ENCODE measurements around the gene CIAO2A. TPM values are rescaled to one million over a fixed set of nuclear protein-coding genes. Genes with fewer than 3 reads are reported as not detected.

Gene CIAO2A
- total and polyA plus RNA-seq, 4 donors: 23.2 to 81.9 (median 25.8) TPM

DNA sequence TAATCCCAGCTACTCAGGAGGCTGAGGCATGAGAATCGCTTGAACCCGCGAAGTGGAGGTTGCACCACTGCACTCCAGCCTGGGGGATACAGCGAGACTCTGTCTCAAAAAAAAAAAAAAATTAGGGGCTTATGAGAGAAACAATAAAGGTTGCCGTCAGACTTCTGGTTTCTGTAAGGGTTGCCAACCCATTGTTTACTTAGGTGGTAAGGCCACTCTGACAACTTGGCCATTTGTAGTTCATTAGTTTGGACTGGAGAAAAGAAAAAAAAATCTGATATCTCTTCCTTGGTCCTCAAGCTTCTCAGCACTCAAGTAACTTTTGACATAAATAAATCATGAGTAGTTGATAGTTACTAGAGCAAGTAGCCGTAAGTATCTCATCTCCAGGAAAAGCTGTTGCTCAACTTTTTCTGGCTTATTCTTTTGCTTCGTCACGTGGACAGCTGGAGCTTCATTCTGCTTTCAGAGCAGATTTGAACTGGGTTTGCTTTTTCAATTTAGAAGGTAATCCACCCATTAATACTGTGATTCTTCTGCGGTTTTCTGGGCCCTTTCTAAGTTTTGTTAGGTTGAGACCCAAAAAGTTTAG, 11.6 kb upstream of the CIAO2A start:
- no peak overlapping the region for H3K4me3 ChIP-seq (ENCODE audit: low read length in 2 of 2)
- no peaks in the 10 kb centered on the region for H3K36me3 ChIP-seq (ENCODE audit: control insufficient read depth in 1 of 2, insufficient read depth in 2 of 2, low read length in 1 of 2)
- 78 to 80% methylated on average over 9 of the region's 9 CpGs for WGBS, 2 donors
- no peaks in the 10 kb centered on the region for H3K9me3 ChIP-seq (ENCODE audit: control insufficient read depth, low read length)
- no peak overlapping the region for H3K27ac ChIP-seq (ENCODE audit: low read depth in 1 of 2, low read length in 2 of 2)
- ATAC-seq (ENCODE audit: low FRiP score) (peak; percentile 77), DNase-seq (no peak)
- intact Hi-C loops (cut with DNase I): no loop called here
- H3K4me1 ChIP-seq (ENCODE audit: control insufficient read depth in 1 of 2, insufficient read depth in 2 of 2, low read length in 2 of 2): peaks cover 0 to 2% of the 10 kb centered on the region in 2 donors
- H3K27me3 ChIP-seq (ENCODE audit: control insufficient read depth in 1 of 2, insufficient read depth in 2 of 2, low read length in 1 of 2): no peaks in the 10 kb centered on the region

DNA sequence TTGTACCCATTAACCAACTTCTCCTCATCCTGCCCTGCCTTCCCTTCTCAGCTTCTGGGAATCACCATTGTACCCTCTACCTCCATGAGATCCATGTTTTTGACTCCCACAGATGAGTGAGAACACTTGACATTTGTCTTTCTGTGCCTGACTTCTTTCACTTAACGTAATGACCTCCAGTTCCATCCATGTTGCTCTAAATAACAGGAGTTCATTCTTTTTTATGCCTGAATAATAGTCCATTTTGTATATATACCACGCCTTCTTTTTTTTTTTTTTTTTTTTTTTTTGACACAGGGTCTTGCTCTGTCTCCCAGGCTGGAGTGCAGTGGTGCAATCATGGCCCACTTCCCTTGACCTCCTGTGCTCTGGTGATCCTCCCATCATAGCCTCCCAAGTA, 8.9 kb upstream of the CIAO2A start:
- ATAC-seq (ENCODE audit: low FRiP score) (no peak), DNase-seq (no peak)
- no peaks in the 10 kb centered on the region for H3K36me3 ChIP-seq (ENCODE audit: control insufficient read depth in 1 of 2, insufficient read depth in 2 of 2, low read length in 1 of 2)
- H3K27me3 ChIP-seq (ENCODE audit: control insufficient read depth in 1 of 2, insufficient read depth in 2 of 2, low read length in 1 of 2): no peaks in the 10 kb centered on the region
- 97 to 98% methylated on average over 2 of the region's 2 CpGs for WGBS, 2 donors
- no peak overlapping the region for H3K4me3 ChIP-seq (ENCODE audit: low read length in 2 of 2)
- intact Hi-C loops (cut with DNase I): no loop called here
- H3K4me1 ChIP-seq (ENCODE audit: control insufficient read depth in 1 of 2, insufficient read depth in 2 of 2, low read length in 2 of 2): no peaks in the 10 kb centered on the region
- no peak overlapping the region for H3K27ac ChIP-seq (ENCODE audit: low read depth in 1 of 2, low read length in 2 of 2)
- H3K9me3 ChIP-seq (ENCODE audit: control insufficient read depth, low read length): no peaks in the 10 kb centered on the region

DNA sequence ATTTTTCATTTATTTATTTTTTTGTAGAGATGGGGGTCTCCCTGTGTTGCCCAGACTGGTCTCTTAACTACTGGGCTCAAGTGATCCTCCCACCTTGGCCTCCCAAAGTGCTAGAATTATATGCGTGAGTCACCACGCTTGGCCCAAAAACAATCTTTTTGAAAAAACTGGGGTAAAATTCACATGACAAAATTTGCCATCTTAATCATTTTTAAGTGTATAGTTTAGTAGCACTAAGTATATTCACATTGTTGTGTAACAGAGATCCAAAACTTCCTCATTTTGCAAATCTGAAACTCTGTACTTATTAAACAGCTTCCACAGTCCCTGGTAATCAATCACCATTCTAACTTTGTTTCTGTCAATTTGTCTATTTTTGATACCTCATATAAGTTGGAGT, 7.3 kb upstream of the CIAO2A start:
- intact Hi-C loops (cut with DNase I): no loop called here
- 75 to 81% methylated on average over 2 of the region's 2 CpGs for WGBS, 2 donors
- Histone ChIP-seq H3K36me3 (ENCODE audit: control insufficient read depth in 1 of 2, insufficient read depth in 2 of 2, low read length in 1 of 2) (no peaks in the 10 kb centered on the region), H3K27ac (ENCODE audit: low read depth in 1 of 2, low read length in 2 of 2) (no peak overlapping the region), H3K27me3 (ENCODE audit: control insufficient read depth in 1 of 2, insufficient read depth in 2 of 2, low read length in 1 of 2) (no peaks in the 10 kb centered on the region), H3K4me3 (ENCODE audit: low read length in 2 of 2) (no peak overlapping the region), H3K9me3 (ENCODE audit: control insufficient read depth, low read length) (no peaks in the 10 kb centered on the region), H3K4me1 (ENCODE audit: control insufficient read depth in 1 of 2, insufficient read depth in 2 of 2, low read length in 2 of 2) (no peaks in the 10 kb centered on the region)
- DNase-seq (no peak), ATAC-seq (ENCODE audit: low FRiP score) (no peak)

DNA sequence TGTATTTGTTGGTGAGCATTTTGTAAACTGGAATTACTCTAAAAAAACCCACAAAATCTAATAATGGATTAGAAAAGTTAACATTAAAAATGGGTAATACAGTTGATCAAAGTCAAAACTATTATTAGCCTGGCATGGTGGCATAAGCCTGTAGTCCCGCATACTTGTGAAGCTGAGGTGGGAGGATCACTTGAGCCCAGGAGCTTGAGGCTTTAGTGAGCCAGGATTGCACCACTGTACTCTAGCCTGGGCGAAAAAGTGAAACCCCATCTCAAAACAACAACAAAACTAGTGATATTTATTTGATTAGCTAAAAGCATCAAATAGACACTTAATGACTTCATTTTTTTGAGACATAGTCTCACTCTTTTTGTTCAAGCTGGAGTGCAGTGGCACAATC, 5.7 kb upstream of the CIAO2A start:
- H3K36me3 ChIP-seq (ENCODE audit: control insufficient read depth in 1 of 2, insufficient read depth in 2 of 2, low read length in 1 of 2): no peaks in the 10 kb centered on the region
- DNase-seq (no peak), ATAC-seq (ENCODE audit: low FRiP score) (no peak)
- no peaks in the 10 kb centered on the region for H3K27me3 ChIP-seq (ENCODE audit: control insufficient read depth in 1 of 2, insufficient read depth in 2 of 2, low read length in 1 of 2)
- H3K4me1 ChIP-seq (ENCODE audit: control insufficient read depth in 1 of 2, insufficient read depth in 2 of 2, low read length in 2 of 2): no peaks in the 10 kb centered on the region
- no peak overlapping the region for H3K27ac ChIP-seq (ENCODE audit: low read depth in 1 of 2, low read length in 2 of 2)
- no peak overlapping the region for H3K4me3 ChIP-seq (ENCODE audit: low read length in 2 of 2)
- WGBS, 2 donors: 46 to 62% methylated on average over 2 of the region's 2 CpGs
- intact Hi-C loops (cut with DNase I): no loop called here
- no peaks in the 10 kb centered on the region for H3K9me3 ChIP-seq (ENCODE audit: control insufficient read depth, low read length)

DNA sequence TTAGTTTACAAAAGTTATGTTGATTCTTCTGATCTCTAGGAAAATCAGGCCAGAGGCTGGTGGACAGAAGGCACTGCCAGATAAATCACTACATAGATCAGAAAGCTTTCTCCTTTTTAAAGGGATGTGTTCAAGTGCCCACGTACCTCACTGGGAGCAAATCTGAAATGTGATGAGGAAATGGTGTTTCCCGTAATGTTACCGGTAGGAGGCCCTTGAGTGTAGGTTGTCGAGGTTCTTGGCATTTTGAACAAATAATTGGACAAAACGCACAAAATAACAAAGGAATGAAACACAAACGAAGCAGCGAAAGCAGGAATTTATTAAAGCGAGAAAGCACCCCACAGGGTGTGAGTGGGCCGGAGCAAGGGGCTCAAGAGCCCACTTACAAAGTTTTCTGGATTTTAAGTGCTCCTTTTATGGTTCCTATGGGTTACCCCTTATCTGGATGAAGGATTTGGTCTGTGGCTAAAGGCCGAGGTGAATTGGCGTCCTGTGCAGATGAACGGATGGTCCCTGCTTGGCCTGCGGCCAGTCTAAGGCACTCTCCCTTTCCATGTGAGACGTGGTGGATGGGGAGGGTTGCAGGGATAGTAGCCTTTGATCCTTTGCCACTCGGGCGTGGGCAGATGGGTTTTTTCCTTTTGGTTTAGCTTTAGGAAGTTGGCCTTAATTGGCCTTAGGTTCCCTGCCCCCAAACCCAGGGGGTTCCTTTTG, 3.2 kb upstream of the CIAO2A start:
- no peak for DNase-seq
- ATAC-seq (ENCODE audit: low FRiP score): no peak
- intact Hi-C loops (cut with DNase I): no loop called here
- H3K9me3 ChIP-seq (ENCODE audit: control insufficient read depth, low read length): no peaks in the 10 kb centered on the region
- H3K36me3 ChIP-seq (ENCODE audit: control insufficient read depth in 1 of 2, insufficient read depth in 2 of 2, low read length in 1 of 2): no peaks in the 10 kb centered on the region
- H3K27ac ChIP-seq (ENCODE audit: low read depth in 1 of 2, low read length in 2 of 2): no peak overlapping the region
- no peaks in the 10 kb centered on the region for H3K27me3 ChIP-seq (ENCODE audit: control insufficient read depth in 1 of 2, insufficient read depth in 2 of 2, low read length in 1 of 2)
- no peaks in the 10 kb centered on the region for H3K4me1 ChIP-seq (ENCODE audit: control insufficient read depth in 1 of 2, insufficient read depth in 2 of 2, low read length in 2 of 2)
- peak overlapping the region; percentile 33 to 87 for H3K4me3 ChIP-seq (ENCODE audit: low read length in 2 of 2)
- 3 to 4% methylated on average over 16 of the region's 16 CpGs for WGBS, 2 donors

DNA sequence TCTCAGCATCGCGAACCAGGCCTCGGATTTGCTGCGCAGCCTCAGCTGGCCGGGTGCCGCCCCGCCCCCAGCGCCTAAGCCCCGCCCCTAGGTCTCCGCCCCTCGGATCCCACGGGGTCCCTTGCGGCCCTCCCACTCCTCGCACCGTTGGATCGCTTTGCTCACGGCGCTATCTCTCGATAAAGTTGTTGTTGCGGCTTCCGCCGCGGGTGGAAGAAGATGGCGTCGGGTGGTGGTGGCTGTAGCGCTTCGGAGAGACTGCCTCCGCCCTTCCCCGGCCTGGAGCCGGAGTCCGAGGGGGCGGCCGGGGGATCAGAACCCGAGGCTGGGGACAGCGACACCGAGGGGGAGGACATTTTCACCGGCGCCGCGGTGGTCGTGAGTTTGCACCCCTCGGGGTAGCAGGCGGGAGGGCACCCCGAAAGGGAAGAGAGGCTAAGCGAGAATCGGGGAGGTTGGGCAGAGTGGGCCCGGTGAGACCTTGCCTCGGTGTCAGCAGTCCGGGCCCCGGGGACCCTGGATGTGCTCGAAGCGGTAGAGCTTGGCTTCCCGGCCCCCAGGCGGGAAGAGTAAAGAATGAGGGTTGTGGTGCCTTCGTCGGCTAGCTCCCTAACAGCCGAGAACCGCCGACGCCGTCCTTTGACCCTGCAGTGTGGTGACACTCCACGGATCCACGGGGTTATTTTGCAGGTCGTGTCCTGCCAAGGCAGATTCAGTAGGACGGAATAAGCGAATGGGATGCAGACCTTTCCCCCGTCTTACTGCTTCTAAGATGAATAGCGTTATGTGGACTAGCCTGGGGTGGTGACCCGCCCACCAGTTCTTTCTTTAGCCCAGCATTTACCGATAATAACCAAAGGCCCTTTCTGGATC, 2.4 kb upstream of the CIAO2A start, which contains the start of gene SNX1:
SNX1 (plus strand) TSS at position 188 of the 873 bp plus-strand sequence; CDS start at position 220, 32 bp downstream.
- WGBS, 2 donors: 0% methylated on average over 64 to 70 of the region's 70 CpGs
- intact Hi-C loops (cut with DNase I): no loop called here
- DNase-seq (peak; percentile 96 to 97), ATAC-seq (ENCODE audit: low FRiP score) (peak; percentile 93)
- H3K36me3 ChIP-seq (ENCODE audit: control insufficient read depth in 1 of 2, insufficient read depth in 2 of 2, low read length in 1 of 2): no peaks in the 10 kb centered on the region
- no peaks in the 10 kb centered on the region for H3K4me1 ChIP-seq (ENCODE audit: control insufficient read depth in 1 of 2, insufficient read depth in 2 of 2, low read length in 2 of 2)
- H3K4me3 ChIP-seq (ENCODE audit: low read length in 2 of 2): peak within 1 kb of the TSS; percentile 33 to 87
- peak within 1 kb of the TSS; percentile 20 to 49 for H3K27ac ChIP-seq (ENCODE audit: low read depth in 1 of 2, low read length in 2 of 2)
- no peaks in the 10 kb centered on the region for H3K27me3 ChIP-seq (ENCODE audit: control insufficient read depth in 1 of 2, insufficient read depth in 2 of 2, low read length in 1 of 2)
- no peaks in the 10 kb centered on the region for H3K9me3 ChIP-seq (ENCODE audit: control insufficient read depth, low read length)

DNA sequence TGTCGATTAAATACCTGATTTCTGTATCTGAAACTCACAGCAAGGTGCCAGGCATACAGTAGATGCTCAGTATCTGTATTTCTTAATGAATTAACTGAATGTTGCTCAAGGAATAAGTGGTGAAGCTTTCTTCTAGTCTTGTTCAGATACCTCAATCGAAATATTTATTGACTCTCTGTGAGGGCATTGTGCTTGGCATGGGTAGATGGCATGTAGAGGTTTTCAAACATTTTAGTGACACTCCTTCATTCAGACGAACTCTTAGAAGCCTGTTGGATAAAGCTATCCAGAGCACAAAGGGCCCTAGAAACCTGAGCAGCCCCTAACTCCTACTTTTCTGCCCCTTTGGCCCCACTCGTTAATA, 1.8 kb upstream of the CIAO2A start:
- Histone ChIP-seq H3K4me3 (ENCODE audit: low read length in 2 of 2) (peak overlapping the region in 1 of 2 donors; percentile 87), H3K27ac (ENCODE audit: low read depth in 1 of 2, low read length in 2 of 2) (peak overlapping the region; percentile 20 to 49), H3K9me3 (ENCODE audit: control insufficient read depth, low read length) (no peaks in the 10 kb centered on the region), H3K36me3 (ENCODE audit: control insufficient read depth in 1 of 2, insufficient read depth in 2 of 2, low read length in 1 of 2) (no peaks in the 10 kb centered on the region), H3K4me1 (ENCODE audit: control insufficient read depth in 1 of 2, insufficient read depth in 2 of 2, low read length in 2 of 2) (no peaks in the 10 kb centered on the region), H3K27me3 (ENCODE audit: control insufficient read depth in 1 of 2, insufficient read depth in 2 of 2, low read length in 1 of 2) (no peaks in the 10 kb centered on the region)
- ATAC-seq (ENCODE audit: low FRiP score) (no peak), DNase-seq (no peak)
- intact Hi-C loops (cut with DNase I): no loop called here
- WGBS, 2 donors: 30 to 33% methylated on average over 4 of the region's 4 CpGs

DNA sequence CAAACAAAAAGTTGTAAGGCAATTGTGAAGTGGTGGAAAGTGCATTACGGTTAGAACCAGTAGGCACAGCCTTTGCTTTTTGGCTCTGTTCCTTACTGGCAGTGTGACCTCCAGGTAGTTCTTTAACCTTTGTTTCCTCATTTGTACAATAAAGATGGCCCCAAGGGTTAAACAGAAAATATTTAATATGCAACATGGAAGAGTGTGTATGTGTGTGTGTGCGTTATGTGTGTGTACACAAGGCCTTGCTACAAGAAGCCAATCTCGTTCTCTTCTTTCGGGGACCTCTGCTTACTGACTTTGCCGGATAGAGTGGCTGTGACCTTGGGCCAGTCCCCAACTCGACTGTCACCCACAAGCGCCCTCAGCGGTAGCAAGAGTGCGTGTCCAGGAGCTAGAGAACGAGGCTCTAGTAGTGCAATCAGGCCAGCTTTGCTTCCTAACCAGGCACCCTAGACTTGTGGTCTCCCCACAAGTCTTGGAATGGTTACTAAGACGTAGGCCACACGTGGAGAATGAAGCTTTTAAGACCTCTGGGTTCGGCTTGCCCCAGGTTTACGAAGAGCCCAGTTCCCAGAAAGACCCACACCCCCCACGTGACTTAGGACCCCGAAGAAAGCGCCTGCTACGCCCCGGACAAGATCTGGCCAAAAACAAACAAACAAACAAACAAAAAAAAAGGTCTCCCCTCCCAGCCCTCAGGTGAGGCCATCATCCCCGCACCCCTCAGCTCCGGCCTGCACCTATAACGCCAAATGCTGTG, 593 bp downstream of the CIAO2A start:
- H3K4me3 ChIP-seq (ENCODE audit: low read length in 2 of 2): peak overlapping the region; percentile 96 to 99
- H3K27me3 ChIP-seq (ENCODE audit: control insufficient read depth in 1 of 2, insufficient read depth in 2 of 2, low read length in 1 of 2): no peaks in the 10 kb centered on the region
- H3K36me3 ChIP-seq (ENCODE audit: control insufficient read depth in 1 of 2, insufficient read depth in 2 of 2, low read length in 1 of 2): peaks cover 0 to 2% of the 10 kb centered on the region in 2 donors
- no peaks in the 10 kb centered on the region for H3K4me1 ChIP-seq (ENCODE audit: control insufficient read depth in 1 of 2, insufficient read depth in 2 of 2, low read length in 2 of 2)
- no peaks in the 10 kb centered on the region for H3K9me3 ChIP-seq (ENCODE audit: control insufficient read depth, low read length)
- ATAC-seq (ENCODE audit: low FRiP score) (peak; percentile 0), DNase-seq (peak; percentile 66 to 78)
- intact Hi-C loops (cut with DNase I): loop anchor here in 1 of 2 donors (5.0 kb wide), 1 partner anchor 69 kb away; the partner anchor contains the start of gene PPIB
- WGBS, 2 donors: 4% methylated on average over 22 of the region's 22 CpGs
- peak overlapping the region in 1 of 2 donors; percentile 80 for H3K27ac ChIP-seq (ENCODE audit: low read depth in 1 of 2, low read length in 2 of 2)
